ENCODE results near the gene TMC8. TPM values are rescaled to one million over a fixed set of nuclear protein-coding genes. Genes with fewer than 3 reads are reported as not detected.

TMC8 gene
- polyA plus RNA-seq, 1 of the 3 experiments (the other 2 are of a cell fraction) = 0.18 TPM

DNA sequence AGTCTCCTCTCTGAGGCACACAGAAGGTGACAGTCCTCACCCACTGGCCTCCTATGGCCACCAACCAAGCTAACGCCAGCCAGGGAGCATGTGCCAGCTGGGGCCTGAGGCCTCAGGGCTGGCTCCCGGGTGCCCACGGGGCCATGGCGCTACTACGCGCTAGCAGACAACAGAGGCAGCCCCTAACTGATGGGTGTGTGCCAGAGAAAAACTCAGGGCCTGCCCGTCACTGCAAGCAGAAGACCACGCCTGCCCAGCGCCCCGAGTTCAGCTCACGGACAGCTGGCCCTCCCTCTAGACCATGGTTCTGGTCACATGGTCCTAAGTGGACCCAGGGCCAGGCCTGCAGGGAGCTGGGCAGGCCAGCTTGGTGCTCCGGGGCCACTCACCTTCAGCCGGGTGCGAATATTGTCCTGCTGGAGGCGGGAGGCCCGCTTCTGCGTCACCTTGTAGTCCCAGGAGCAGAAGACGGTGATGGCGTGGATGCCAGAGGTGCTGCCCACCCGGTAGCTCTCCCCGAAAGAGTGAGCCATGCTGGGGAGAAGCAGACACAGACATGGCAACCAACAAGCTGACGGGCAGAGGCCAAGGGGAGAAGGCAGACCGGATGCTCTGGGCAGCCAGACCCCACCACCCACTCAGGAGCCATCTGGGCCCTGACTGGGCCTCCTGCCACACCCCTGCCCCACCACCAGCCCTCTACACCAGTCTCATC is 8.2 kb upstream of the TMC8 start:
- H3K4me3 ChIP-seq (ENCODE audit: low read depth in 2 of 2, low read length in 1 of 2) = no peak overlapping the region
- H3K79me2 ChIP-seq (ENCODE audit: insufficient read depth) = no peaks in the 10 kb centered on the region
- H3K27me3 ChIP-seq (ENCODE audit: insufficient read depth) = no peaks in the 10 kb centered on the region
- no peaks in the 10 kb centered on the region for H4K20me1 ChIP-seq (ENCODE audit: insufficient read depth)
- 95% methylated on average over 17 of the region's 23 CpGs for WGBS (ENCODE audit: low lambda C conversion rate)
- CTCF ChIA-PET = interaction anchor here (0.7 to 5.9 kb wide), 6 partner anchors 9 to 580 kb away, joined by 3 to 42 read pairs (median 6); no protein-coding TSS in a partner anchor
- H3K36me3 ChIP-seq (replicated peaks in 1 of 2; ENCODE audit: control insufficient read depth in 1 of 2, insufficient read depth in 2 of 2, low read length in 1 of 2) = no peaks in the 10 kb centered on the region
- H2AFZ ChIP-seq (ENCODE audit: low read depth) = no peak overlapping the region
- TF ChIP-seq MXI1 (IDR thresholded peaks at IDR 0.05; ENCODE audit: low read depth, low read length) (no peak), EP300 (IDR thresholded peaks at IDR 0.05; ENCODE audit: borderline replicate concordance in 1 of 2, low read depth in 1 of 2, low read length in 1 of 2) (no peak), ELF1 (IDR thresholded peaks at IDR 0.05) (no peak)
- TF ChIP-seq, protein P1, sequence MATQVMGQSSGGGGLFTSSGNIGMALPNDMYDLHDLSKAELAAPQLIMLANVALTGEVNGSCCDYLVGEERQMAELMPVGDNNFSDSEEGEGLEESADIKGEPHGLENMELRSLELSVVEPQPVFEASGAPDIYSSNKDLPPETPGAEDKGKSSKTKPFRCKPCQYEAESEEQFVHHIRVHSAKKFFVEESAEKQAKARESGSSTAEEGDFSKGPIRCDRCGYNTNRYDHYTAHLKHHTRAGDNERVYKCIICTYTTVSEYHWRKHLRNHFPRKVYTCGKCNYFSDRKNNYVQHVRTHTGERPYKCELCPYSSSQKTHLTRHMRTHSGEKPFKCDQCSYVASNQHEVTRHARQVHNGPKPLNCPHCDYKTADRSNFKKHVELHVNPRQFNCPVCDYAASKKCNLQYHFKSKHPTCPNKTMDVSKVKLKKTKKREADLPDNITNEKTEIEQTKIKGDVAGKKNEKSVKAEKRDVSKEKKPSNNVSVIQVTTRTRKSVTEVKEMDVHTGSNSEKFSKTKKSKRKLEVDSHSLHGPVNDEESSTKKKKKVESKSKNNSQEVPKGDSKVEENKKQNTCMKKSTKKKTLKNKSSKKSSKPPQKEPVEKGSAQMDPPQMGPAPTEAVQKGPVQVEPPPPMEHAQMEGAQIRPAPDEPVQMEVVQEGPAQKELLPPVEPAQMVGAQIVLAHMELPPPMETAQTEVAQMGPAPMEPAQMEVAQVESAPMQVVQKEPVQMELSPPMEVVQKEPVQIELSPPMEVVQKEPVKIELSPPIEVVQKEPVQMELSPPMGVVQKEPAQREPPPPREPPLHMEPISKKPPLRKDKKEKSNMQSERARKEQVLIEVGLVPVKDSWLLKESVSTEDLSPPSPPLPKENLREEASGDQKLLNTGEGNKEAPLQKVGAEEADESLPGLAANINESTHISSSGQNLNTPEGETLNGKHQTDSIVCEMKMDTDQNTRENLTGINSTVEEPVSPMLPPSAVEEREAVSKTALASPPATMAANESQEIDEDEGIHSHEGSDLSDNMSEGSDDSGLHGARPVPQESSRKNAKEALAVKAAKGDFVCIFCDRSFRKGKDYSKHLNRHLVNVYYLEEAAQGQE (IDR thresholded peaks at IDR 0.05; ENCODE audit: low read depth, low read length) = no peak
- H3K9me2 ChIP-seq = no peaks in the 10 kb centered on the region
- peaks cover 0 to 31% of the 10 kb centered on the region in 2 experiments; a peak in 1 of 4 replicates for H3K4me1 ChIP-seq (ENCODE audit: control insufficient read depth in 1 of 2, insufficient read depth in 2 of 2, low read depth in 1 of 2, low read length in 1 of 2)
- POLR2A ChIA-PET = no interaction called here
- H3K9me3 ChIP-seq = no peaks in the 10 kb centered on the region
- no peak for DNase-seq
- H3K9ac ChIP-seq = no peak overlapping the region
- no peak overlapping the region for H3K27ac ChIP-seq (ENCODE audit: low read depth in 2 of 2, low read length in 1 of 2)
- H3K4me2 ChIP-seq = no peak overlapping the region
- H3F3A ChIP-seq (replicated peaks; ENCODE audit: insufficient read depth) = no peaks in the 10 kb centered on the region

- POLR2A ChIA-PET = no interaction called here
- CTCF ChIA-PET = interaction anchor here (0.7 to 5.9 kb wide), 5 partner anchors 10 to 580 kb away, joined by 3 to 42 read pairs (median 10); no protein-coding TSS in a partner anchor
- Histone ChIP-seq H3K4me2 (no peak overlapping the region), H3K79me2 (ENCODE audit: insufficient read depth) (no peaks in the 10 kb centered on the region), H3K27ac (ENCODE audit: low read depth in 2 of 2, low read length in 1 of 2) (no peak overlapping the region), H3K9me3 (no peaks in the 10 kb centered on the region), H3K4me1 (ENCODE audit: control insufficient read depth in 1 of 2, insufficient read depth in 2 of 2, low read depth in 1 of 2, low read length in 1 of 2) (peaks cover 0 to 31% of the 10 kb centered on the region in 2 experiments; a peak in 1 of 4 replicates), H3F3A (replicated peaks; ENCODE audit: insufficient read depth) (no peaks in the 10 kb centered on the region), H4K20me1 (ENCODE audit: insufficient read depth) (no peaks in the 10 kb centered on the region), H3K9me2 (no peaks in the 10 kb centered on the region), H2AFZ (ENCODE audit: low read depth) (no peak overlapping the region), H3K9ac (no peak overlapping the region), H3K4me3 (ENCODE audit: low read depth in 2 of 2, low read length in 1 of 2) (no peak overlapping the region), H3K27me3 (ENCODE audit: insufficient read depth) (no peaks in the 10 kb centered on the region), H3K36me3 (replicated peaks in 1 of 2; ENCODE audit: control insufficient read depth in 1 of 2, insufficient read depth in 2 of 2, low read length in 1 of 2) (no peaks in the 10 kb centered on the region)
- 93% methylated on average over 4 of the region's 4 CpGs for WGBS (ENCODE audit: low lambda C conversion rate)
- TF ChIP-seq FOXJ3 (CRISPR knock-in tag; IDR thresholded peaks at IDR 0.05) = no peak
- TF ChIP-seq GATA2 (CRISPR knock-in tag; IDR thresholded peaks at IDR 0.05) = no peak
- TF ChIP-seq FOXM1 (IDR thresholded peaks at IDR 0.05; ENCODE audit: low read depth) = no peak
- no peak for TF ChIP-seq NFIC (IDR thresholded peaks at IDR 0.05; ENCODE audit: borderline replicate concordance)
- TF ChIP-seq, protein P2, sequence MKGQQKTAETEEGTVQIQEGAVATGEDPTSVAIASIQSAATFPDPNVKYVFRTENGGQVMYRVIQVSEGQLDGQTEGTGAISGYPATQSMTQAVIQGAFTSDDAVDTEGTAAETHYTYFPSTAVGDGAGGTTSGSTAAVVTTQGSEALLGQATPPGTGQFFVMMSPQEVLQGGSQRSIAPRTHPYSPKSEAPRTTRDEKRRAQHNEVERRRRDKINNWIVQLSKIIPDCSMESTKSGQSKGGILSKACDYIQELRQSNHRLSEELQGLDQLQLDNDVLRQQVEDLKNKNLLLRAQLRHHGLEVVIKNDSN (IDR thresholded peaks at IDR 0.05; ENCODE audit: borderline replicate concordance, low read depth) = no peak
- no peak for TF ChIP-seq RXRA (IDR thresholded peaks at IDR 0.05; ENCODE audit: borderline replicate concordance, low read depth)
- no peak for TF ChIP-seq JUND (IDR thresholded peaks at IDR 0.05)
- TF ChIP-seq FOSL2 (IDR thresholded peaks at IDR 0.05; ENCODE audit: borderline replicate concordance, low read depth) = no peak
- no peak for DNase-seq
Observed at GRCh38 chr17:78122931-78123249, 7.7 kb upstream of the TMC8 start.

Data from SK-N-SH (cell line).